ENCODE measurements around the gene ZNF32.

- TF ChIP-seq, protein P1, sequence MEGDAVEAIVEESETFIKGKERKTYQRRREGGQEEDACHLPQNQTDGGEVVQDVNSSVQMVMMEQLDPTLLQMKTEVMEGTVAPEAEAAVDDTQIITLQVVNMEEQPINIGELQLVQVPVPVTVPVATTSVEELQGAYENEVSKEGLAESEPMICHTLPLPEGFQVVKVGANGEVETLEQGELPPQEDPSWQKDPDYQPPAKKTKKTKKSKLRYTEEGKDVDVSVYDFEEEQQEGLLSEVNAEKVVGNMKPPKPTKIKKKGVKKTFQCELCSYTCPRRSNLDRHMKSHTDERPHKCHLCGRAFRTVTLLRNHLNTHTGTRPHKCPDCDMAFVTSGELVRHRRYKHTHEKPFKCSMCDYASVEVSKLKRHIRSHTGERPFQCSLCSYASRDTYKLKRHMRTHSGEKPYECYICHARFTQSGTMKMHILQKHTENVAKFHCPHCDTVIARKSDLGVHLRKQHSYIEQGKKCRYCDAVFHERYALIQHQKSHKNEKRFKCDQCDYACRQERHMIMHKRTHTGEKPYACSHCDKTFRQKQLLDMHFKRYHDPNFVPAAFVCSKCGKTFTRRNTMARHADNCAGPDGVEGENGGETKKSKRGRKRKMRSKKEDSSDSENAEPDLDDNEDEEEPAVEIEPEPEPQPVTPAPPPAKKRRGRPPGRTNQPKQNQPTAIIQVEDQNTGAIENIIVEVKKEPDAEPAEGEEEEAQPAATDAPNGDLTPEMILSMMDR (conservative IDR thresholded peaks at IDR 0.05; ENCODE audit: low read length): no peak
- no peak for TF ChIP-seq EZH2phosphoT487 (IDR thresholded peaks at IDR 0.05; ENCODE audit: borderline replicate concordance, low read depth, low read length)
These were observed 6.6 kb upstream of the ZNF32 start for GRCh38 chr10:43655311-43655710.

All from OCI-LY7 (cell line).